HG03064 (cell line): ENCODE results near the gene BAZ2B.
A peak's percentile ranks its signal among the peaks of the same experiment; 100 is the strongest.

ENCODE experiments used
- ATAC-seq: cut with Tn5 transposase; IDR thresholded peaks from one replicate; pipeline ENCODE4 v1.9.1; 2021; ENCODE audit warnings: low read depth; ENCODE audit not compliant: unreplicated experiment

The BAZ2B gene

GRCh38 chr2:159617646-159618045 lies 1.3 kb upstream of the BAZ2B start:
- no peak for ATAC-seq

GRCh38 chr2:159617100-159617499 lies 752 bp upstream of the BAZ2B start:
- ATAC-seq = no peak

- peak; percentile 56 for ATAC-seq
Observed at GRCh38 chr2:159615367-159616285, 722 bp downstream of the BAZ2B start.

- no peak for ATAC-seq
Observed at GRCh38 chr2:159614534-159615366, 1.6 kb downstream of the BAZ2B start.

- no peak for ATAC-seq
Observed at GRCh38 chr2:159613651-159614285, 2.6 kb downstream of the BAZ2B start.

GRCh38 chr2:159613091-159613490 lies 3.3 kb downstream of the BAZ2B start:
- no peak for ATAC-seq

GRCh38 chr2:159612255-159612901 lies 4.0 kb downstream of the BAZ2B start:
- ATAC-seq = no peak

GRCh38 chr2:159609811-159610549 lies 6.4 kb downstream of the BAZ2B start:
- ATAC-seq = no peak

GRCh38 chr2:159608723-159609308 lies 7.5 kb downstream of the BAZ2B start:
- ATAC-seq = no peak

GRCh38 chr2:159608108-159608507 lies 8.2 kb downstream of the BAZ2B start:
- no peak for ATAC-seq

- ATAC-seq = no peak
Observed at GRCh38 chr2:159606287-159606686, 10.1 kb downstream of the BAZ2B start.

- ATAC-seq = no peak
Observed at GRCh38 chr2:159605441-159606178, 10.7 kb downstream of the BAZ2B start.

- ATAC-seq = no peak
Observed at GRCh38 chr2:159604159-159604558, 12.2 kb downstream of the BAZ2B start.

GRCh38 chr2:159600752-159601151 lies 15.6 kb downstream of the BAZ2B start:
- ATAC-seq = no peak

- ATAC-seq = no peak
Observed at GRCh38 chr2:159595410-159596046, 20.8 kb downstream of the BAZ2B start.

GRCh38 chr2:159592441-159592840 lies 23.9 kb downstream of the BAZ2B start:
- no peak for ATAC-seq

GRCh38 chr2:159591221-159591620 lies 25.1 kb downstream of the BAZ2B start:
- ATAC-seq = no peak

- no peak for ATAC-seq
Observed at GRCh38 chr2:159589286-159589685, 27.1 kb downstream of the BAZ2B start.
